ENCODE measurements around the gene TNFAIP2.

Gene TNFAIP2, protein sequence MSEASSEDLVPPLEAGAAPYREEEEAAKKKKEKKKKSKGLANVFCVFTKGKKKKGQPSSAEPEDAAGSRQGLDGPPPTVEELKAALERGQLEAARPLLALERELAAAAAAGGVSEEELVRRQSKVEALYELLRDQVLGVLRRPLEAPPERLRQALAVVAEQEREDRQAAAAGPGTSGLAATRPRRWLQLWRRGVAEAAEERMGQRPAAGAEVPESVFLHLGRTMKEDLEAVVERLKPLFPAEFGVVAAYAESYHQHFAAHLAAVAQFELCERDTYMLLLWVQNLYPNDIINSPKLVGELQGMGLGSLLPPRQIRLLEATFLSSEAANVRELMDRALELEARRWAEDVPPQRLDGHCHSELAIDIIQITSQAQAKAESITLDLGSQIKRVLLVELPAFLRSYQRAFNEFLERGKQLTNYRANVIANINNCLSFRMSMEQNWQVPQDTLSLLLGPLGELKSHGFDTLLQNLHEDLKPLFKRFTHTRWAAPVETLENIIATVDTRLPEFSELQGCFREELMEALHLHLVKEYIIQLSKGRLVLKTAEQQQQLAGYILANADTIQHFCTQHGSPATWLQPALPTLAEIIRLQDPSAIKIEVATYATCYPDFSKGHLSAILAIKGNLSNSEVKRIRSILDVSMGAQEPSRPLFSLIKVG

DNA sequence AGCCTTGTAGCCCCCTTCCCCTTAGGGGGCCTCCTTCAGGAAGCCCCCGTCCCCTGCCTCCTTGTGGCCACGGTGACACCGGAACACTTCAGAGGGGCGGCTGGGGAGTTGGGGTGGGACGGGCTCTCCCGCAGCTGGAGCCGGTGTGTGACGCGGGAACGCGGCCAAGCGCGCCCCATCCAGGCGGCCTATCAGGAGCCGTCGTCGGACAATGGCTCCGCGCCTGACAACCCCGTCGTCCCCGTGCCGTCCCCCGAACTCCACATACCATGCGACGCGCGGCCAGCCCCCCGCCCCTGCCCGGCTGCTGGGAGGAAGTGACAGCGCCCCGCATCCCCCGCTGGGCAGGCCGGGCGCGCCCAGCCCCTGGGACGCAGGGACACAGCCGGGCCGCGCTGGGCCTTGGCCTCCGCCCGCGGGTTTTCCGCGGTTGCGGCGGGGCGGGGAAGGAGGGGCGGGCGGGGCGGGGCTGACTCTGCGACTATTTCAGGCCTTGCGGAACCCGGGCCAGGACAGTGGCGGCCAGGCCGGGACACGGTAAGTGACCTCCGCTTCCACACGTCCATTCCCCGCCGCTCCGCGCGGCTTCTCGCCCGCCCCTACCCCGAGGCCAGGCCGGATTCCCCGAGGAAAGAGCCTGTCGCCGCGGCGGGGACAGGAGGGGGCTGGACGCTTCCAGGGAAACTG lies at the start of gene TNFAIP2:
Gene TNFAIP2, plus strand, starts transcription at position 515 of the 687 bp plus-strand sequence. CDS start 2,997 bp downstream, outside the sequence.
- TF ChIP-seq, protein P1, sequence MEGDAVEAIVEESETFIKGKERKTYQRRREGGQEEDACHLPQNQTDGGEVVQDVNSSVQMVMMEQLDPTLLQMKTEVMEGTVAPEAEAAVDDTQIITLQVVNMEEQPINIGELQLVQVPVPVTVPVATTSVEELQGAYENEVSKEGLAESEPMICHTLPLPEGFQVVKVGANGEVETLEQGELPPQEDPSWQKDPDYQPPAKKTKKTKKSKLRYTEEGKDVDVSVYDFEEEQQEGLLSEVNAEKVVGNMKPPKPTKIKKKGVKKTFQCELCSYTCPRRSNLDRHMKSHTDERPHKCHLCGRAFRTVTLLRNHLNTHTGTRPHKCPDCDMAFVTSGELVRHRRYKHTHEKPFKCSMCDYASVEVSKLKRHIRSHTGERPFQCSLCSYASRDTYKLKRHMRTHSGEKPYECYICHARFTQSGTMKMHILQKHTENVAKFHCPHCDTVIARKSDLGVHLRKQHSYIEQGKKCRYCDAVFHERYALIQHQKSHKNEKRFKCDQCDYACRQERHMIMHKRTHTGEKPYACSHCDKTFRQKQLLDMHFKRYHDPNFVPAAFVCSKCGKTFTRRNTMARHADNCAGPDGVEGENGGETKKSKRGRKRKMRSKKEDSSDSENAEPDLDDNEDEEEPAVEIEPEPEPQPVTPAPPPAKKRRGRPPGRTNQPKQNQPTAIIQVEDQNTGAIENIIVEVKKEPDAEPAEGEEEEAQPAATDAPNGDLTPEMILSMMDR (conservative IDR thresholded peaks at IDR 0.05; ENCODE audit: control insufficient read depth, insufficient read depth, low read depth, low read length), result no peak
- peak within 1 kb of the TSS; percentile 37 for H3K4me3 ChIP-seq (ENCODE audit: control insufficient read depth, low read depth, low read length)
- DNase-seq (ENCODE audit: low read depth), result no peak

DNA sequence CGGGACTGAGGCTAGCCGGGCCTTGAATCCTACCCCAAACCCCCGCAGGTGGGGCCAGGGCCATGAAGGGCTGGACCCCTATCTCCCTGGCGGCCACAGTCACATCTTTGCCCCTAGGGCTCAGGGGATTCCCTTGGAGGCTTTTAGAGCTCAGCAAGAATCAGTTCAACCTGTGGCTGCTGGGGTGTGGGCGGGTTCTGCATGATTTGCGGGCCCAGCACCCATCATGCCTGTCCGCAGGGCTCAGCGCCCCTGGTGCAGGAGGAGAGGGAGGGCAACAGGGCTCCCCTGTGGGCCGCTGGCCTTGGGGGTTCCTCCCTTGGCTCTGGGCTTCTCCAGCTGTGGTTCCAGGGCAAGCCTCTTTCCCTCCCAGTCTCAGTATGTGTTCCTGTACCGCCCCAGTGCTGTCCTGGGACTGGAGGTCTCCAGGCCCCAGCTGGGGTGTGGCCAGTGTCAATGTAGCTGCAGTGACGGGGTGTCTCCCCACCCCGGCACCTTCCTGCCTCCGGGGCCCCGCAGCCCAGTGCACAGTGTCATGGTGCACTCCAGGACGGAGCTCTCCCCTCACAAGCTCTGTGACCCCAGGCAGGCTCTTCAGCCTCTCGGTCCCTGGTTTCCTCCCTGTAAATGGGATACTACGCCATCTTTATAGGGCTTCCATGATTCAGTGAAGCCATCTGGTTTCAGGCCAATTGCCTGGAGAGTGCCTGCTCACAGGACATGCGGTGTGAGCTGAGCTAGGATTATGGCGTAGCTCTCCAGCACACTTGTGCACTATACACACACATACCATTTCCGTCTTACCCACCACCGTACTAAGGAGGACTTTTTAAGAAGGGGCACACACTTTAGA lies 49.2 kb upstream of the TNFAIP2 start:
- H3K4me3 ChIP-seq (ENCODE audit: control insufficient read depth, low read depth, low read length), result no peak overlapping the region
- TF ChIP-seq, protein P1 (conservative IDR thresholded peaks at IDR 0.05; ENCODE audit: control insufficient read depth, insufficient read depth, low read depth, low read length), result no peak
- DNase-seq (ENCODE audit: low read depth), result no peak

DNA sequence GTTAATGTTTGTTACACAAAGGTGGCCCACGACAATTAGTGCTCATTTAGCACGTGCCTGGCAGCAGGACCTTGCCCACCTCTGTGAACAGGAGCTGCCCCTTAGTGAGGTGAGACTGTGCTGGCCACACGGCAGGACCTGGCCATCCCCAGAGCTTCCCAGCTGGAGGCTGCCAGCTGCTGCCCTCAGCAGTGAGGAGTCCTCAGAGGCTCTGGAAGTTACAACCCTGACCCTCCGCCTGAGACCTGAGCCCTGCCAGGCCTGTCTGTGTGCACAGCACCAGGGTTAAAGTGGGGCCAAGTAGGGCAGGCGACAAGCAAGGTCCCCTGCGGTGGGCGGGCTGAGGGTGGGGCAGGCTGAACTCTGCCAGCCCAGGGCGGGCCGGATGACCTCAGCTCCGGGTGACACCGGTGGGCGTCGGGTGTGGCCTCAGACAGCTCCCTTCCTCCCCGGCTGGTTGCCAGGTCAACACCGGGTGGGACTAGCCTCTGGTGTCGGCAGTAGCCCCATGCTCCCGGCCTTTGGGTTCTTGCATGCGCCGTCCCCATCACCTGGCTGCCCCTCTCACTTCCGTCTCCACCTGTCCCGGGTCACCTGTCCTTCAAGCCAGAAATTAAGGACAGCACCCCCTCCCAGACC lies 48.4 kb upstream of the TNFAIP2 start:
- DNase-seq (ENCODE audit: low read depth), result peak; percentile 27
- peak overlapping the region; percentile 37 for H3K4me3 ChIP-seq (ENCODE audit: control insufficient read depth, low read depth, low read length)
- TF ChIP-seq, protein P1 (conservative IDR thresholded peaks at IDR 0.05; ENCODE audit: control insufficient read depth, insufficient read depth, low read depth, low read length), result no peak

GRCh38 chr14:103078420-103078749 lies 44.9 kb upstream of the TNFAIP2 start:
- DNase-seq (ENCODE audit: low read depth), result peak; percentile 79
- TF ChIP-seq, protein P1 (conservative IDR thresholded peaks at IDR 0.05; ENCODE audit: control insufficient read depth, insufficient read depth, low read depth, low read length), result peak; percentile 82
- H3K4me3 ChIP-seq (ENCODE audit: control insufficient read depth, low read depth, low read length), result no peak overlapping the region

DNA sequence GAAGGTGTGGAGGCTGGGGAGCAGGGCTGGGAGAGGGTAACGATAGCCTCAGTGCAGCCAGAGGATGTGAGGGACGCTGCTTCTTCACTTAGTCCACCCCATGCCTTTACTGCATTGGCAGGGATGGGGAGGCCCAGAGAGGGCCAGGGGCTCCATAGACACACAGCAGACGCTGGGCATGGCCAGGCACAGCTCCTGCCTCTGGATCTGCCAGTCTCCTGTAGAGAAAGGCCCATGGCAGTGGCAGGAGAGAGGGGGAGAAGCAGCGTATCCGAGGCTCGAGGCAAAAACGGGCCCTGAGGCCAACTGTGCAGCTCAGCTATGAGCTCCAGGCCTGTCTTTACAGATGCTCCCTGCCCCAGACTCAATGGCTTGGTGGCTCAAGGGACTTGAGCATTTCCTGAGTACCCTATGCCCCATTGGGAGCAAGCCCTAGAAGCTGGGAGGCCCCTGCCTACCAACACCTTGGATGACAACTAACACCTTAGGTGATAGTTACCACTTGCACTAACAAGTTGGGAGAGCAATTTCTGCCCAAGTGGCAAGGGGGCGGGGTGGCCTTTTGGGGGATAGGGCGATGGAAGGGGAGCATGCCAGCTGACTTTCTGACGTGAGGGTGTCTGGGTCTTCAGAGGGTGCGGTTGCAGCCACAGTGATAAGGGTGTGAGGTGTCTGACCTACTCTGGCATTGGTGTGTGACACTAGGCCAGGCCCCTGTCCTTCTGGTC lies 44.2 kb upstream of the TNFAIP2 start:
- DNase-seq (ENCODE audit: low read depth), result no peak
- H3K4me3 ChIP-seq (ENCODE audit: control insufficient read depth, low read depth, low read length), result no peak overlapping the region
- TF ChIP-seq, protein P1 (conservative IDR thresholded peaks at IDR 0.05; ENCODE audit: control insufficient read depth, insufficient read depth, low read depth, low read length), result no peak
